ENCODE results near the gene SMIM23. TPM values are rescaled to one million over a fixed set of nuclear protein-coding genes. Genes with fewer than 3 reads are reported as not detected.

Gene SMIM23
- total RNA-seq, 2 experiments from 2014 or later, result not detected

DNA sequence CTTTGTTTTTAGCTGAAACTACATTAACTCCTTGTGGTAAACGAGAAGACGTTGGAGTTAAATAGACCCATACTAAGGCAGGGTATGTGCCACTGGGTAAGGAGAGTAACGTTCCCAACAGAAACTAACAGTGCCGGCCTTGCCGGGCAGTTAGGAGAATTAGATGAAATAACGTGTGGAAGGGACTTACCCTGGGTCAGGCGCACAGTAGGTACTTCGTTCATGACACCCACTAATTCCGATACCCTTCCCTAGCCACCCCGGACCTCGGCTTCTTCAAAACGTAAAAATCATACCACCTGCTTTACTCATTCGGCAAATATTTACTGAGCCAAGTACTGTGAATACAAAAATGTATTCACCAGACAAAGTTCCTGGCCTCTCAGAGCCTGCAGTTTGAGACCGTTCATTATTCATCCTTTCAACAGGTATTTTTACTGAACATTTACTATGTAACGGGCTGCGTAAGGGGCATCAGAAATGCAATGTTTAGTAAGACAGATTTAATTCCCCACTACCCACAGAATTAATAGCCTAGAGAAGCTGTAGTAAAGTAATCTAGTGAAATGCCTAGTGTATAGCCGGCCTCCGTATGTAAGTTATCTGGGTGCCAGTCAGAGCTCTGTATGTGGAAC, 3.2 kb upstream of the SMIM23 start:
- no peak for DNase-seq (ENCODE audit: low spot score)
- ChIA-PET CTCF (ENCODE audit: unreplicated experiment) (no interaction called here), POLR2A (no interaction called here)
- Histone ChIP-seq H3K4me2 (ENCODE audit: low read length) (no peak overlapping the region), H4K20me1 (ENCODE audit: insufficient read depth, low read length) (no peaks in the 10 kb centered on the region), H3K4me3 (ENCODE audit: low read depth, low read length, poor library complexity, severe bottlenecking) (no peak overlapping the region), H3K36me3 (ENCODE audit: insufficient read depth, low read length) (no peaks in the 10 kb centered on the region), H3K4me1 (ENCODE audit: insufficient read depth, low read length, poor library complexity, severe bottlenecking) (no peaks in the 10 kb centered on the region), H3K79me2 (ENCODE audit: insufficient read depth, low read depth, low read length) (no peaks in the 10 kb centered on the region), H2AFZ (ENCODE audit: low read length) (no peak overlapping the region), H3K9me3 (ENCODE audit: low read length) (no peaks in the 10 kb centered on the region), H3K9me2 (ENCODE audit: insufficient read depth, low read length) (no peaks in the 10 kb centered on the region), H3K27ac (ENCODE audit: low read depth, low read length, poor library complexity, severe bottlenecking) (no peak overlapping the region)
- intact Hi-C loops (cut with micrococcal nuclease; ENCODE audit: unreplicated experiment), result no loop called here
- no TSS peak for BruUV-seq (replicated peaks)
- TF ChIP-seq, protein P1, sequence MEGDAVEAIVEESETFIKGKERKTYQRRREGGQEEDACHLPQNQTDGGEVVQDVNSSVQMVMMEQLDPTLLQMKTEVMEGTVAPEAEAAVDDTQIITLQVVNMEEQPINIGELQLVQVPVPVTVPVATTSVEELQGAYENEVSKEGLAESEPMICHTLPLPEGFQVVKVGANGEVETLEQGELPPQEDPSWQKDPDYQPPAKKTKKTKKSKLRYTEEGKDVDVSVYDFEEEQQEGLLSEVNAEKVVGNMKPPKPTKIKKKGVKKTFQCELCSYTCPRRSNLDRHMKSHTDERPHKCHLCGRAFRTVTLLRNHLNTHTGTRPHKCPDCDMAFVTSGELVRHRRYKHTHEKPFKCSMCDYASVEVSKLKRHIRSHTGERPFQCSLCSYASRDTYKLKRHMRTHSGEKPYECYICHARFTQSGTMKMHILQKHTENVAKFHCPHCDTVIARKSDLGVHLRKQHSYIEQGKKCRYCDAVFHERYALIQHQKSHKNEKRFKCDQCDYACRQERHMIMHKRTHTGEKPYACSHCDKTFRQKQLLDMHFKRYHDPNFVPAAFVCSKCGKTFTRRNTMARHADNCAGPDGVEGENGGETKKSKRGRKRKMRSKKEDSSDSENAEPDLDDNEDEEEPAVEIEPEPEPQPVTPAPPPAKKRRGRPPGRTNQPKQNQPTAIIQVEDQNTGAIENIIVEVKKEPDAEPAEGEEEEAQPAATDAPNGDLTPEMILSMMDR (conservative IDR thresholded peaks at IDR 0.05; ENCODE audit: low read length), result no peak
- no peak for TF ChIP-seq EZH2phosphoT487 (IDR thresholded peaks at IDR 0.05; ENCODE audit: borderline replicate concordance, low read depth, low read length)

DNA sequence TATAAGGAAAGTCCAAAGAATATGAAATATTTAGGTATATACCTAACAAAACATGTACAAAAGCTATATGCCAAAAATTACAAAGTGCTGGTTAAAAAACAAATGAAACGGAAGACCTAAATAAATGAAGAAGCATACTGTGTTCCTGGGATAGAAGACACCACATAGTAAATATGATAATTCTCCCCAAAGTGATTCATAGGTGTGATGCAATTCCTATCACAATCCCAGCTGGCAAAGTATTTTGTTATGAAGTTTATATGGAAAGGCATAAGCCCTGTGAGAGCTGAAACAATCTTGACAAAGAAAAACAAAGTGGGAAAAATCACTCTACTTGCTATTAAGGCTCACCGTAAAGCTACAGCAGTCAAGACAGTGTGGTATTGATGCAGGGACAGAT, 2.6 kb upstream of the SMIM23 start:
- BruUV-seq (replicated peaks), result no TSS peak
- no peak overlapping the region for H2AFZ ChIP-seq (ENCODE audit: low read length)
- no peaks in the 10 kb centered on the region for H3K79me2 ChIP-seq (ENCODE audit: insufficient read depth, low read depth, low read length)
- H3K4me2 ChIP-seq (ENCODE audit: low read length), result no peak overlapping the region
- H3K4me1 ChIP-seq (ENCODE audit: insufficient read depth, low read length, poor library complexity, severe bottlenecking), result no peaks in the 10 kb centered on the region
- no peaks in the 10 kb centered on the region for H4K20me1 ChIP-seq (ENCODE audit: insufficient read depth, low read length)
- ChIA-PET POLR2A (no interaction called here), CTCF (ENCODE audit: unreplicated experiment) (no interaction called here)
- no peak for TF ChIP-seq EZH2phosphoT487 (IDR thresholded peaks at IDR 0.05; ENCODE audit: borderline replicate concordance, low read depth, low read length)
- TF ChIP-seq, protein P1 (conservative IDR thresholded peaks at IDR 0.05; ENCODE audit: low read length), result no peak
- H3K9me3 ChIP-seq (ENCODE audit: low read length), result no peaks in the 10 kb centered on the region
- intact Hi-C loops (cut with micrococcal nuclease; ENCODE audit: unreplicated experiment), result no loop called here
- DNase-seq (ENCODE audit: low spot score), result no peak
- H3K9me2 ChIP-seq (ENCODE audit: insufficient read depth, low read length), result no peaks in the 10 kb centered on the region
- no peak overlapping the region for H3K4me3 ChIP-seq (ENCODE audit: low read depth, low read length, poor library complexity, severe bottlenecking)
- no peaks in the 10 kb centered on the region for H3K36me3 ChIP-seq (ENCODE audit: insufficient read depth, low read length)
- no peak overlapping the region for H3K27ac ChIP-seq (ENCODE audit: low read depth, low read length, poor library complexity, severe bottlenecking)

- no peaks in the 10 kb centered on the region for H3K9me2 ChIP-seq (ENCODE audit: insufficient read depth, low read length)
- no peak overlapping the region for H3K27ac ChIP-seq (ENCODE audit: low read depth, low read length, poor library complexity, severe bottlenecking)
- ChIA-PET POLR2A (no interaction called here), CTCF (ENCODE audit: unreplicated experiment) (no interaction called here)
- no peak overlapping the region for H3K4me3 ChIP-seq (ENCODE audit: low read depth, low read length, poor library complexity, severe bottlenecking)
- H3K36me3 ChIP-seq (ENCODE audit: insufficient read depth, low read length), result no peaks in the 10 kb centered on the region
- no peaks in the 10 kb centered on the region for H3K4me1 ChIP-seq (ENCODE audit: insufficient read depth, low read length, poor library complexity, severe bottlenecking)
- no peak for DNase-seq (ENCODE audit: low spot score)
- no peaks in the 10 kb centered on the region for H3K79me2 ChIP-seq (ENCODE audit: insufficient read depth, low read depth, low read length)
- no peak overlapping the region for H3K4me2 ChIP-seq (ENCODE audit: low read length)
- no peaks in the 10 kb centered on the region for H4K20me1 ChIP-seq (ENCODE audit: insufficient read depth, low read length)
- intact Hi-C loops (cut with micrococcal nuclease; ENCODE audit: unreplicated experiment), result no loop called here
- BruUV-seq (replicated peaks), result no TSS peak
- no peak overlapping the region for H2AFZ ChIP-seq (ENCODE audit: low read length)
- TF ChIP-seq EZH2phosphoT487 (IDR thresholded peaks at IDR 0.05; ENCODE audit: borderline replicate concordance, low read depth, low read length), result no peak
- TF ChIP-seq, protein P1 (conservative IDR thresholded peaks at IDR 0.05; ENCODE audit: low read length), result no peak
- H3K9me3 ChIP-seq (ENCODE audit: low read length), result no peaks in the 10 kb centered on the region
Observed at GRCh38 chr5:171789353-171789752, 3.7 kb downstream of the SMIM23 start.

Data from OCI-LY7 (cell line).